Measurements from ENCODE around the gene HAO1. TPM values are rescaled to one million over a fixed set of nuclear protein-coding genes. Genes with fewer than 3 reads are reported as not detected.
"Not testable (repeated sequence)": the region's sequence is repeated elsewhere in the genome, so short reads cannot be mapped to it uniquely, and the experiment has no call there.

Gene HAO1
- total and polyA plus RNA-seq, 2 experiments from 2014 or later: not detected

DNA sequence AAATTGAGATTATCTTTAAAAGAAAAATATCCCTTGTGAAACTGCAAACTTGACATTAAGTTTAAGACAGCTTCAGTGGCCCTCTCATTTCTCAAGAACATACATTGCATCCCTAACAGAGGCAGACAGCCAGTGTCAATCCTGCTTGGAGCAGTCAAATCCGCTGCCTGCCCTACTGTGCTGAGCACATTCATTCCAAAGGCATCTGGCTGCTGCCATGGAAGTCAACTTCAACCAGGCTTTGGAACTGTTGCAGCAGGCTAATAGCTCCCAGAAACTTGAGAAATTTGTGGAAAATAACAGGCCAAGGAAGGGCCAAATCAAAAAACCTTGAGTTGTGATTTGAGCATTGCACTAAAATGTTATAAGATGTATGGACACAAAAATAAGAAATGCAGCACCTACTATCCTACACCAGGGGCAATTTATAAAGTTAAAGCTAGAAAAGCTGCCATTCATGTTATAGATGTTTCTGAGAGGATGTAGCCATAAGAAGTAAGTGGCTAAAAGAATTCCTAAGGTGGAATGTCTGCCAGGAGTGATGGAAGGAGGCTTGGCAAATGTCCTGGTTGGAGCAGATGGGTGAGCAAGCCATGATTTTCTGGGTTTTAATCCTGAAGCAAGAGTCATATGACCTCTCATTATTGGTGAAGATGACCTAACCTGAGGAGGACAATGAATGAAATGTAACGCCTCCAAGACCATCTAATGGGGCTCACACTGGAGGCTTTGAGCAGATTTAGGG, 31.4 kb upstream of the HAO1 start:
- in situ Hi-C loops (cut with MboI): no loop called here
- peaks cover 26% of the 10 kb centered on the region for H3K4me1 ChIP-seq (ENCODE audit: insufficient read depth)
- 48 to 49% methylated on average over 2 of the region's 2 CpGs for WGBS, 2 experiments (ENCODE audit: low coverage in 1 of 2, low lambda C conversion rate in 2 of 2, missing lambda C conversion rate in 2 of 2)
- no peak overlapping the region for H3K9ac ChIP-seq
- no peaks in the 10 kb centered on the region for H3K79me2 ChIP-seq (ENCODE audit: insufficient read depth)
- no peaks in the 10 kb centered on the region for H3K9me3 ChIP-seq (ENCODE audit: low read depth)
- H3K27me3 ChIP-seq (replicated peaks; ENCODE audit: insufficient read depth): no peaks in the 10 kb centered on the region
- no peak overlapping the region for H2AFZ ChIP-seq
- H3K27ac ChIP-seq: no peak overlapping the region
- peaks cover 12% of the 10 kb centered on the region; the same call in 1 of the 2 replicates for H3F3A ChIP-seq (ENCODE audit: insufficient read depth)
- no peaks in the 10 kb centered on the region for H3K36me3 ChIP-seq (ENCODE audit: low read depth)
- H3K4me3 ChIP-seq: no peak overlapping the region
- peak; percentile 47 for DNase-seq
- H4K20me1 ChIP-seq (ENCODE audit: insufficient read depth): no peaks in the 10 kb centered on the region
- no peaks in the 10 kb centered on the region for H3K9me2 ChIP-seq (ENCODE audit: insufficient read depth)
- TF ChIP-seq EZH2phosphoT487 (IDR thresholded peaks at IDR 0.05; ENCODE audit: insufficient read depth, low read depth) (no peak), EZH2 (IDR thresholded peaks at IDR 0.05; ENCODE audit: insufficient read depth, poor library complexity, severe bottlenecking) (no peak)
- no peak overlapping the region for H3K4me2 ChIP-seq (ENCODE audit: unreplicated experiment)

DNA sequence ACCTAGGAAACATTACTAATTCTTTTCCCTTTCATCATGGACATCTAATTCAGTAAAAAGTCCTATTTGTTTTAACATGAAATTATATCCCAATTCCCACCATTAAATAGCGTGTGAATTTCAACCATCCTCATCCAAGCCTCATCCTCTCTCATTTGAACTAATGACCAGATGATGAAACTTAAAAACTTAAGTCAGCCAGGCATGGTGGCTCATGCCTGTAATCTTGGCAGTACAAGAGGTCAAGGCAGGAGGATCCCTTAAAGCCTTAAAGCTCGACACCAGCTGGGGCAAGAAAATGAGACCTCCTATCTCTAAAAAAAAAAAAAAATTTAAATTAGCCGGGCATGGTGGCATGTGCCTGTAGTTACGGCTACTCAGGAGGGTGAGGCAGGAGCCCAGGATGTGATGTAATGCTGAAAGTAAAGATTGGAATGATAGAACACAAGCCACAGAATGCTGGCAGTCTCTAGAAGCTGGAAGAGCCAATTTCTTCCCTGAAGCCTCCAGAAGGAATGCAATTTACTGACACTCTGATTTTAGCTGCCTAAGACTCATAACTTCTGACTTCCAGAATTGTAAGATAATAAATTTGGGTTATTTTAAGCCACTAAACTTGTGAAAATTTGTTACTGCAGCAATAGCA, 27.1 kb upstream of the HAO1 start:
- no peak overlapping the region for H3K9ac ChIP-seq
- H2AFZ ChIP-seq: peak overlapping the region; percentile 61; the same call in 1 of the 2 replicates
- WGBS, 2 experiments (ENCODE audit: low coverage in 1 of 2, low lambda C conversion rate in 2 of 2, missing lambda C conversion rate in 2 of 2): 0 to 3% methylated on average over 4 of the region's 4 CpGs
- peak overlapping the region; percentile 31 for H3K4me2 ChIP-seq (ENCODE audit: unreplicated experiment)
- peak overlapping the region; percentile 33 for H3K4me3 ChIP-seq
- no peaks in the 10 kb centered on the region for H3K36me3 ChIP-seq (ENCODE audit: low read depth)
- no peaks in the 10 kb centered on the region for H3K79me2 ChIP-seq (ENCODE audit: insufficient read depth)
- in situ Hi-C loops (cut with MboI): no loop called here
- H3K9me2 ChIP-seq (ENCODE audit: insufficient read depth): no peaks in the 10 kb centered on the region
- H3K9me3 ChIP-seq (ENCODE audit: low read depth): no peaks in the 10 kb centered on the region
- H3K4me1 ChIP-seq (ENCODE audit: insufficient read depth): peaks cover 26% of the 10 kb centered on the region
- no peaks in the 10 kb centered on the region for H3K27me3 ChIP-seq (replicated peaks; ENCODE audit: insufficient read depth)
- H4K20me1 ChIP-seq (ENCODE audit: insufficient read depth): no peaks in the 10 kb centered on the region
- H3F3A ChIP-seq (ENCODE audit: insufficient read depth): peaks cover 12% of the 10 kb centered on the region; the same call in 1 of the 2 replicates
- peak overlapping the region; percentile 54 for H3K27ac ChIP-seq
- TF ChIP-seq EZH2 (IDR thresholded peaks at IDR 0.05; ENCODE audit: insufficient read depth, poor library complexity, severe bottlenecking) (no peak), EZH2phosphoT487 (IDR thresholded peaks at IDR 0.05; ENCODE audit: insufficient read depth, low read depth) (no peak)
- DNase-seq: peak; percentile 87

DNA sequence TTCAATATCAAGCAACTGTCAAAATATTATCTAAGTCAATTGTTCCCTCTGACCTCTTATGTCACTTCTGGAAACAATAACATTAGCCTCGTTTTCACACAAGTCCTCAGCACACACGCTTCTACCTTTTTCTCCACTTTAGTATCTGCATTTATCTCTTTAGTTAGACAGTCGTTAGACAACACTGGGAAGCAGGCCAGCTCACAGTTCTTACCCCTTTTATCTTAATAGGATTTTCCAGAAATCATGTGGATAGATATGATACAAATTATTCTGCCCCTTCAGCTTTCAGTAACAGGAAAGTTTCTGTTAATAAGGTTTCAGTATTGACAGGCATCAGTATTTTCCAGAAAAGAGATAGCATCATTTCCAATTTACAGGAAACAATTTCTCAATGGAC, 25.9 kb upstream of the HAO1 start:
- Histone ChIP-seq H3F3A (ENCODE audit: insufficient read depth) (peaks cover 12% of the 10 kb centered on the region; the same call in 1 of the 2 replicates), H3K9ac (no peak overlapping the region), H3K27ac (no peak overlapping the region), H3K27me3 (replicated peaks; ENCODE audit: insufficient read depth) (no peaks in the 10 kb centered on the region), H3K9me2 (ENCODE audit: insufficient read depth) (no peaks in the 10 kb centered on the region), H3K79me2 (ENCODE audit: insufficient read depth) (no peaks in the 10 kb centered on the region), H3K36me3 (ENCODE audit: low read depth) (no peaks in the 10 kb centered on the region), H4K20me1 (ENCODE audit: insufficient read depth) (no peaks in the 10 kb centered on the region), H2AFZ (no peak overlapping the region), H3K4me1 (ENCODE audit: insufficient read depth) (peaks cover 17% of the 10 kb centered on the region), H3K4me3 (no peak overlapping the region), H3K9me3 (ENCODE audit: low read depth) (no peaks in the 10 kb centered on the region), H3K4me2 (ENCODE audit: unreplicated experiment) (no peak overlapping the region)
- TF ChIP-seq EZH2 (IDR thresholded peaks at IDR 0.05; ENCODE audit: insufficient read depth, poor library complexity, severe bottlenecking) (no peak), EZH2phosphoT487 (IDR thresholded peaks at IDR 0.05; ENCODE audit: insufficient read depth, low read depth) (no peak)
- DNase-seq: no peak
- 69 to 70% methylated on average over 3 of the region's 3 CpGs for WGBS, 2 experiments (ENCODE audit: low coverage in 1 of 2, low lambda C conversion rate in 2 of 2, missing lambda C conversion rate in 2 of 2)
- in situ Hi-C loops (cut with MboI): no loop called here

DNA sequence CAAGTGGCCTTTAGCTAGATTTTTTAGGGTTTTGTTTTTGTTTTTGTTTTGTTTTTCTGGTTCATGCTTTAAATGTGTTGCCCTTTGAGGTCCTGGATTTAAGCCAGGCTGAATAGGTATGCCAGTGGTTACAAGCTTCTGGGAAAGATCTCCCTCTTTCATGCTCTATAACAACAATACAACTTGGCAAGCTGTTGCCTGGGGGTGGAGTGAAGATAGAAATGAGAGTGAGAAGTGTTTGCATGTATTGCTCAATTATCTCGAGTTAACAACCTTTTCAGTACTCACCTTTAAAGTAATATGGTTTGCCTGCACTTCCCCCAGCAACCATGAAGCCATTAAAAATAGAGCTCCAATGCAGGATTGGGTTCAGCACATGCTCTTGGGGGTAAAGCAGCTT, 19.2 kb upstream of the HAO1 start:
- no peak overlapping the region for H2AFZ ChIP-seq
- no peak overlapping the region for H3K9ac ChIP-seq
- WGBS, 2 experiments (ENCODE audit: low coverage in 1 of 2, low lambda C conversion rate in 2 of 2, missing lambda C conversion rate in 2 of 2): 8 to 9% methylated on average over 1 of the region's 1 CpG
- no peaks in the 10 kb centered on the region for H3K4me1 ChIP-seq (ENCODE audit: insufficient read depth)
- peaks cover 7% of the 10 kb centered on the region for H3K27me3 ChIP-seq (replicated peaks; ENCODE audit: insufficient read depth)
- no peaks in the 10 kb centered on the region for H3K36me3 ChIP-seq (ENCODE audit: low read depth)
- H3K9me3 ChIP-seq (ENCODE audit: low read depth): no peaks in the 10 kb centered on the region
- TF ChIP-seq EZH2phosphoT487 (IDR thresholded peaks at IDR 0.05; ENCODE audit: insufficient read depth, low read depth) (no peak), EZH2 (IDR thresholded peaks at IDR 0.05; ENCODE audit: insufficient read depth, poor library complexity, severe bottlenecking) (no peak)
- no peaks in the 10 kb centered on the region for H3K9me2 ChIP-seq (ENCODE audit: insufficient read depth)
- H3K79me2 ChIP-seq (ENCODE audit: insufficient read depth): no peaks in the 10 kb centered on the region
- H3K27ac ChIP-seq: no peak overlapping the region
- no peaks in the 10 kb centered on the region for H4K20me1 ChIP-seq (ENCODE audit: insufficient read depth)
- H3K4me3 ChIP-seq: no peak overlapping the region
- no peaks in the 10 kb centered on the region for H3F3A ChIP-seq (ENCODE audit: insufficient read depth)
- in situ Hi-C loops (cut with MboI): no loop called here
- no peak for DNase-seq
- H3K4me2 ChIP-seq (ENCODE audit: unreplicated experiment): no peak overlapping the region

DNA sequence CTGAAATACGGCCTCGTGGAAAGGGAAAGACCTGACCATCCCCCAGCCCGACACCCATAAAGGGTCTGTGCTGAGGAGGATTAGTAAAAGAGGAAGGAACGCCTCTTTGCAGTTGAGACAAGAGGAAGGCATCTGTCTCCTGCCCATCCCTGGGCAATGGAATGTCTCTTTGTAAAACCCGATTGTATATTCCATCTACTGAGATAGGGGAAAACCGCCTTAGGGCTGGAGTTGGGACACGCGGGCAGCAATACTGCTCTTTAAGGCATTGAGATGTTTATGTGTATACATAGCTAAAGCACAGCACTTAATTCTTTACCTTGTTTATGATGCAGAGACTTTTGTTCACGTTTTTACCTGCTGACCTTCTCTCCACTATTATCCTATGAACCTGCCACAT, 16.3 kb upstream of the HAO1 start:
- H4K20me1 ChIP-seq (ENCODE audit: insufficient read depth); H3K4me1 ChIP-seq (ENCODE audit: insufficient read depth); H3K4me3 ChIP-seq; H3F3A ChIP-seq (ENCODE audit: insufficient read depth); in situ Hi-C loops (cut with MboI); H3K9me3 ChIP-seq (ENCODE audit: low read depth); H3K36me3 ChIP-seq (ENCODE audit: low read depth); H3K27me3 ChIP-seq (replicated peaks; ENCODE audit: insufficient read depth); H3K4me2 ChIP-seq (ENCODE audit: unreplicated experiment); H3K27ac ChIP-seq; H2AFZ ChIP-seq; H3K9me2 ChIP-seq (ENCODE audit: insufficient read depth); H3K9ac ChIP-seq; H3K79me2 ChIP-seq (ENCODE audit: insufficient read depth); DNase-seq: not testable (repeated sequence)
- 60 to 63% methylated on average over 9 of the region's 9 CpGs for WGBS, 2 experiments (ENCODE audit: low coverage in 1 of 2, low lambda C conversion rate in 2 of 2, missing lambda C conversion rate in 2 of 2)
